SK-N-SH (cell line): ENCODE measurements around the gene ELFN2. TPM values are rescaled to one million over a fixed set of nuclear protein-coding genes. Genes with fewer than 3 reads are reported as not detected.

Experiments used
- CTCF ChIA-PET: fragments of 300-600, 350-600 bp; formaldehyde crosslinking; extraction: SDS; loops from one replicate; lab custom pipeline; 2021; lab: Yijun Ruan, JAX
- POLR2A ChIA-PET: fragments of 350-600 bp; sonication (Branson Sonifier 250); formaldehyde crosslinking; extraction: SDS; loops from one replicate; lab custom pipeline; 2020; ENCODE audit warnings: antibody characterized with exemption, inconsistent platforms; lab: Yijun Ruan, JAX
- DNase-seq: peaks from one replicate; pipeline ENCODE4 v3.0.0; 2012
- H2AFZ ChIP-seq: fragments of 200-600 bp; sonication (generic); 2 replicates; pipeline ENCODE4 v1.8.1; 2016; ENCODE audit warnings: antibody characterized with exemption, mild to moderate bottlenecking, low read depth
- H3F3A ChIP-seq: fragments of 200-600 bp; sonication (generic); replicated peaks from 2 replicates; pipeline ENCODE3; 2016; ENCODE audit warnings: antibody characterized with exemption, mild to moderate bottlenecking; ENCODE audit not compliant: insufficient read depth
- H3K27ac ChIP-seq, 2 experiments: fragments of 200-500 bp in 1 of 2; fragments of 200-600 bp in 1 of 2; sonication (Bioruptor generic) in 1 of 2; sonication (generic), shearing (Covaris generic) in 1 of 2; 2 replicates each; pipeline versions ENCODE4 v1.5.1 to v1.6.1; 2014 to 2016; ENCODE audit warnings: low read depth in 2 of 2, inconsistent platforms in 1 of 2, low read length in 1 of 2, mild to moderate bottlenecking in 1 of 2, mixed read lengths in 1 of 2
- H3K27me3 ChIP-seq: fragments of 200-600 bp; sonication (generic), shearing (Covaris generic); 2 replicates; pipeline ENCODE4 v1.6.1; 2016; ENCODE audit warnings: mixed run types; ENCODE audit not compliant: insufficient read depth
- H3K36me3 ChIP-seq, 2 experiments: fragments of 200-500 bp in 1 of 2; fragments of 200-600 bp in 1 of 2; sonication (Bioruptor generic) in 1 of 2; sonication (generic) in 1 of 2; replicated peaks in 1 of 2; 2 replicates each; pipeline versions ENCODE3 to v1.5.1; 2014 to 2016; ENCODE audit warnings: low read length in 1 of 2, mild to moderate bottlenecking in 1 of 2; ENCODE audit not compliant: insufficient read depth in 2 of 2, control insufficient read depth in 1 of 2
- H3K4me1 ChIP-seq, 2 experiments: fragments of 200-500 bp in 1 of 2; fragments of 200-600 bp in 1 of 2; sonication (Bioruptor generic) in 1 of 2; sonication (generic), shearing (Covaris generic) in 1 of 2; 2 replicates each; pipeline versions ENCODE4 v1.5.1 to v1.6.1; 2014 to 2016; ENCODE audit warnings: low read depth in 1 of 2, low read length in 1 of 2, mixed run types in 1 of 2; ENCODE audit not compliant: insufficient read depth in 2 of 2, control insufficient read depth in 1 of 2
- H3K4me2 ChIP-seq: fragments of 200-600 bp; sonication (generic), shearing (Covaris generic); 2 replicates; pipeline ENCODE4 v1.6.1; 2017; ENCODE audit warnings: mixed run types
- H3K4me3 ChIP-seq, 2 experiments: fragments of 200-500 bp in 1 of 2; fragments of 200-600 bp in 1 of 2; sonication (Bioruptor generic) in 1 of 2; sonication (generic), shearing (Covaris generic) in 1 of 2; 2 replicates each; pipeline versions ENCODE4 v1.5.1 to v1.8.1; 2014 to 2016; ENCODE audit warnings: low read depth in 2 of 2, inconsistent platforms in 1 of 2, low read length in 1 of 2, mild to moderate bottlenecking in 1 of 2, mixed read lengths in 1 of 2, moderate library complexity in 1 of 2
- H3K79me2 ChIP-seq: fragments of 200-600 bp; sonication (generic); 2 replicates; pipeline ENCODE4 v1.8.1; 2017; ENCODE audit warnings: mild to moderate bottlenecking; ENCODE audit not compliant: insufficient read depth
- H3K9ac ChIP-seq: fragments of 200-600 bp; sonication (generic); 2 replicates; pipeline ENCODE4 v1.6.1; 2017; ENCODE audit warnings: mixed run types
- H3K9me2 ChIP-seq: fragments of 200-600 bp; sonication (generic); 2 replicates; pipeline ENCODE4 v1.6.1; 2017; ENCODE audit warnings: mixed run types
- H3K9me3 ChIP-seq: fragments of 200-600 bp; sonication (generic); 2 replicates; pipeline ENCODE4 v1.6.1; 2017; ENCODE audit warnings: mixed run types, mild to moderate bottlenecking, moderate library complexity
- H4K20me1 ChIP-seq: fragments of 200-600 bp; sonication (generic); 2 replicates; pipeline ENCODE4 v1.6.1; 2017; ENCODE audit warnings: mild to moderate bottlenecking, mixed run types; ENCODE audit not compliant: insufficient read depth
- EP300 ChIP-seq, 2 experiments: IDR thresholded peaks; 2 replicates each; pipeline versions ENCODE4 v1.4.0 to v1.6.1; 2012; ENCODE audit warnings: borderline replicate concordance in 1 of 2, low read depth in 1 of 2, low read length in 1 of 2
- EZH2phosphoT487 ChIP-seq: fragments of 200-600 bp; sonication (generic); IDR thresholded peaks from 2 replicates; pipeline ENCODE4 v1.6.1; 2017; ENCODE audit warnings: low read depth, mixed run types, mild to moderate bottlenecking, antibody characterized with exemption, moderate library complexity, borderline replicate concordance
- FOXJ3 ChIP-seq: sonication (generic); formaldehyde crosslinking; IDR thresholded peaks from 2 replicates; pipeline ENCODE4 v1.5.1; 2020; ENCODE audit warnings: mild to moderate bottlenecking, missing genetic modification reagents
- GABPA ChIP-seq: IDR thresholded peaks from 2 replicates; pipeline ENCODE4 v1.4.0; 2012; ENCODE audit warnings: low read depth, mild to moderate bottlenecking
- GATA2 ChIP-seq: sonication (generic); formaldehyde crosslinking; IDR thresholded peaks from 2 replicates; pipeline ENCODE4 v1.5.0; 2020; ENCODE audit warnings: mild to moderate bottlenecking, missing genetic modification reagents
- MAX ChIP-seq: IDR thresholded peaks from 2 replicates; pipeline ENCODE4 v1.4.0; 2012; ENCODE audit warnings: low read depth
- NRF1 ChIP-seq: IDR thresholded peaks from 2 replicates; pipeline ENCODE4 v1.6.1; 2012; ENCODE audit warnings: low read depth, mild to moderate bottlenecking, low read length
- POLR2AphosphoS5 ChIP-seq: IDR thresholded peaks from 2 replicates; pipeline ENCODE4 v1.6.1; 2012; ENCODE audit warnings: low read depth, low read length
- REST ChIP-seq: IDR thresholded peaks from 2 replicates; pipeline ENCODE4 v1.6.1; 2012; ENCODE audit warnings: mild to moderate bottlenecking, low read depth, low read length, moderate library complexity
- RXRA ChIP-seq: IDR thresholded peaks from 2 replicates; pipeline ENCODE4 v1.4.0; 2012; ENCODE audit warnings: low read depth, mild to moderate bottlenecking, borderline replicate concordance
- SIN3A ChIP-seq: IDR thresholded peaks from 2 replicates; pipeline ENCODE4 v1.6.1; 2012; ENCODE audit warnings: low read depth, mild to moderate bottlenecking, low read length, moderate library complexity, borderline replicate concordance
- TEAD4 ChIP-seq: IDR thresholded peaks from 2 replicates; pipeline ENCODE4 v1.4.0; 2012; ENCODE audit warnings: mild to moderate bottlenecking, borderline replicate concordance; ENCODE audit not compliant: insufficient read depth
- USF1 ChIP-seq: IDR thresholded peaks from 2 replicates; pipeline ENCODE4 v1.4.0; 2012; ENCODE audit warnings: low read depth, borderline replicate concordance
- WGBS: methylation state at CpG from one replicate; pipeline ENCODE4 v1.1.6; 2017; ENCODE audit warnings: low lambda C conversion rate; 5-methylcytosine and 5-hydroxymethylcytosine counted together
- polyA plus RNA-seq, 3 experiments: library from polyadenylated mRNA; depleted of rRNA; stranded (reverse); fragments of >200 nt; gene quantifications; 2 replicates each; pipeline ENCODE4 v1.2.3, GENCODE V29; 2012

The ELFN2 gene
- polyA plus RNA-seq, 1 of the 3 experiments (the other 2 are of a cell fraction): 2.8 TPM

- WGBS: 90% methylated on average over 12 of the region's 12 CpGs
- POLR2A ChIA-PET: no interaction called here
These were observed 42.6 kb downstream of the ELFN2 start for GRCh38 chr22:37384691-37385090.

More at GRCh38 chr22:37384691-37385090, 42.6 kb downstream of the ELFN2 start:
- no peaks in the 10 kb centered on the region for H3K36me3 ChIP-seq
- no peaks in the 10 kb centered on the region for H3K79me2 ChIP-seq
- CTCF ChIA-PET: no interaction called here
- no peaks in the 10 kb centered on the region for H3K27me3 ChIP-seq
- no peak overlapping the region for H3K9ac ChIP-seq
- H3K4me2 ChIP-seq: no peak overlapping the region
- TF ChIP-seq SIN3A (no peak), GATA2 (CRISPR knock-in tag) (no peak), GABPA (no peak), EP300 (IDR thresholded peaks at IDR 0.05; ENCODE audit: borderline replicate concordance in 1 of 2, low read depth in 1 of 2, low read length in 1 of 2) (no peak), NRF1 (no peak), RXRA (no peak), FOXJ3 (CRISPR knock-in tag) (no peak), TEAD4 (no peak), MAX (no peak), USF1 (no peak), REST (no peak), EZH2phosphoT487 (no peak), POLR2AphosphoS5 (no peak)
- no peaks in the 10 kb centered on the region for H3F3A ChIP-seq
- no peaks in the 10 kb centered on the region for H4K20me1 ChIP-seq
- no peak overlapping the region for H3K4me3 ChIP-seq
- DNase-seq: no peak
- no peaks in the 10 kb centered on the region; a peak in 1 of 4 replicates for H3K4me1 ChIP-seq
- no peaks in the 10 kb centered on the region for H3K9me3 ChIP-seq
- no peak overlapping the region for H2AFZ ChIP-seq
- H3K9me2 ChIP-seq: no peaks in the 10 kb centered on the region
- no peak overlapping the region for H3K27ac ChIP-seq
